Muscle of arm (tissue), 12 donors: ENCODE data around the gene ARHGAP33. TPM values are rescaled to one million over a fixed set of nuclear protein-coding genes. Genes with fewer than 3 reads are reported as not detected.
"Not testable (repeated sequence)": the region's sequence is repeated elsewhere in the genome, so short reads cannot be mapped to it uniquely, and the experiment has no call there.

Source experiments
- DNase-seq: peaks from one replicate; pipeline ENCODE4 v3.0.0-alpha.2; 2013
- polyA plus RNA-seq, 12 donors: library from polyadenylated mRNA; unstranded; fragments of 120-200 nt; gene quantifications; one replicate each; pipeline ENCODE4 v1.2.1, GENCODE V29; 2013; ENCODE audit not compliant: insufficient read length in 12 of 12

The ARHGAP33 gene
- polyA plus RNA-seq, 12 donors, result 10.5 to 29.8 (median 15.8) TPM; not detected in 1

- no peak for DNase-seq
Measured at GRCh38 chr19:35790981-35791813, 15.8 kb downstream of the ARHGAP33 start.

DNA sequence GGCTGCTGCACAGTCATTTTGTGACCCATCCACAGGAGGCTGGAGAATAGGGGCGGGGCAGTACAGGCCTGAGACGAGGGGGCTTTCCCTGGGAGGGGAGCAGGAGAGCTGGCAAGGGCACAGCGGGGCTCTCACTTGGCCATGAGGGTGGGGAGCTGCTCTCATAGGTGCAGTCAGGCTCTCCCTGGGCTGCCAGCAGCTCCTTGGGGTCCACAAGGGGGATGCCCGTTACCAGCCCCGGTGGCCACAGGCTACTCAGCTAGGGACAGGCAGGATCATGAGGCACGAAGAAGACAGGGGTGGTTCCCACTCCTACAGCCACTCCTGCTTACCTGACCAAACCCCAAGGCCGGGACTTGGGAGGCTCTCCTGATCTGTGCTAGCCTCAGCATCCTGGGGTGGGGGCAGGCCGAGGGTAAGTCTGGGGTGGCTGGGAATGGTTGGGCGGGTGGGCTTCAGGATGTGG lies 16.5 kb downstream of the ARHGAP33 start:
- no peak for DNase-seq

GRCh38 chr19:35792312-35792711 lies 16.9 kb downstream of the ARHGAP33 start:
- no peak for DNase-seq

DNA sequence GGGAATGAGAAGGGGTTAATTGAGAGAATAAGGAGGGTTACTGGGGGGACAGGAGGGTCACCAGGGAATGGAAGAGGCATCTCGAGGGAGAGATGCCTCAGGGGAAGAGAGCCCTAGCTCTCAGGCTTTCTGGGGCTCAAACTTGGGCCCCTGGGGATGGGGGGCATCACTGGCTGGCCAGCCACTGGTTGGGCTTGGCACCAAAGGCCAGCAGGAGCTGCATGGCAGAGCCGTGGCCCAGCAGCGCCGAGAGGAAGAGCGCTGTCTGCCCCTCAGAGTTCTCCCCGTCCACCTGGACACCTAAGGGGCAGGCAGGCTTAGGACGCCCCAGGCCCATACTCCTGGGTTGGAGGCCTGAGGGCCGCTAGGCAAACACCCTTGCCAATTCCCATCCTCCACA lies 17.5 kb downstream of the ARHGAP33 start:
- DNase-seq, result no peak

GRCh38 chr19:35793381-35794165 lies 18.2 kb downstream of the ARHGAP33 start:
- no peak for DNase-seq

DNA sequence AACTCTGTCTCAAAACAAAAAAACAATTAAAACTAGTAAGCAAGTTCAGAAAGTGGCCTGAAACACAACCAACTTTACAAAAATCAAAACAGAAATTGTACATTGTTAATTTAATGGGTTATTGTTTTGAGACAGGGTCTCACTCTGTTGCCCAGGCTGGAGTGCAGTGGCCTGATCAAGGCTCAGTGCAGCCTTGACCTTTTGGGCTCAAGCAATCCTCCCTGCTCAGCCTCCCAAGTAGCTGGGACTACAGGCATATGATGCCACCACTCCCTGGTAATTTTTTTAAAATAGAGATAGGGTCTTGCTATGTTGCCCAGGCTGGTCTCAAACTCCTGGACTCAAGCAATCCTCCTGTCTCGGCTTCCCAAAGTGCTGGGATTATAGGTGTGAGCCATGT lies 20.2 kb downstream of the ARHGAP33 start:
- DNase-seq, result not testable (repeated sequence)

DNA sequence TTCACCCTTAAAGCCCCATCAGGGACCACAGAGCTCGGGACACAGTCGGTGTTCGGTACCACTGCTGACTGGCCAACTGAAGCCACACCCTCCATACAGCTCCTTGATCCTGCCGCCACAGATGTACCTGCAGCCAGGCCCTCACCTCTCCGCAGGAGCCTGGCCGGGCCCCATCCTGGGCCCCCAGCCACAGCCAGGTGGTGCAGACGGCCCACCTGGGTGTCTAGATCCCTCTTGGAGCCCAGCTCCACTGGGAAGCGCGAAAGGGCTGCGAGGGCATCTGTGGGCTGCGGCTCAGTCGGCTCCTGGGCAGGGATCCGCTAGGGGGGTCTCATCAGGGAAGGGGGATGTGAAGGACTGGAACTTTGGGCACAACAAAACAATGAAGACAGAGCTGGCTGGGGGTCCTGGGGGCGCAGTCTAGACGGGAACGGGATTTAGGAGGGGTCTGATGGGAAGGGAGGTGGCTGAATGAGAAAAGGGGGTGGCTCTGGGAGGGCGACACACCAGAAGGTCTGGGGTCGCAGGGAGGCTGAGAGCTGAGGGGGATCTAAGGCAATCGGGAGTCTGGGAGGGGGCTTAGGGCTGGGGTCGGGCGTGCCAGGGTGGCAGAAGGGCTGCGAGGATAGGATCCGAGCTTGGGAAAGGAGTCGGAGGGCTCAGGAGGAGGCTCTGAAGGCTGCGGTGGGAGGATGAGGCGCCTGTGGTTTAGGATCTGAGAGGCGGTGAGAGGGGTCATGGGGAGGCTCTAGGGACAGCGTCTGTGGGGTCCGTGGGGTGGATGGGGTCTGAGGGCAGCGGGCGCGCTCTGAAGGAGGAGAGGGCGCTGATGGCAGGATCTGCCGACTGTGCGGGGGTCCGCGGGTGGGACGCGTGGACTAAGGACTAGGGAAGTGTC lies 21.5 kb downstream of the ARHGAP33 start:
- no peak for DNase-seq

DNA sequence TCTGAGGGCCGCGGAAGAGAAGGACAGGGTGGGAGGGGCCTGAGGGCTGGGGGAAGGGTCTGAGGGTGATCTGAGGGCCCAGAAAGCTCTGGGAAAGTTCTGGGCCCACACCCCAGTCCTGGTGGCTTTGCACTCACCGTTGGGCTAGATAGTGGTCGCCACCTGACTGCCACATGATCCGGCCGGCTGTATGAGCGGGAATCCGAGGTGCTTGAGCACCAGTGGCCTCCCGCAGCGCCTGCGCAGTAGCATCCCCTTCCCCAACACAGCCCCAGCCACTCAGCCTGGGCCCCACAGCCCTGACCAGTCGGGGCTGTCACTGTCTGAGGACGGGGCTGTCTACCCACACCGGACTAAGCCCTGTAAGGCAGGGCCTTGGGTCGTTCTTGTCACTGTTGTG lies 22.3 kb downstream of the ARHGAP33 start:
- no peak for DNase-seq

- no peak for DNase-seq
Measured at GRCh38 chr19:35801828-35802227, 26.5 kb downstream of the ARHGAP33 start.

DNA sequence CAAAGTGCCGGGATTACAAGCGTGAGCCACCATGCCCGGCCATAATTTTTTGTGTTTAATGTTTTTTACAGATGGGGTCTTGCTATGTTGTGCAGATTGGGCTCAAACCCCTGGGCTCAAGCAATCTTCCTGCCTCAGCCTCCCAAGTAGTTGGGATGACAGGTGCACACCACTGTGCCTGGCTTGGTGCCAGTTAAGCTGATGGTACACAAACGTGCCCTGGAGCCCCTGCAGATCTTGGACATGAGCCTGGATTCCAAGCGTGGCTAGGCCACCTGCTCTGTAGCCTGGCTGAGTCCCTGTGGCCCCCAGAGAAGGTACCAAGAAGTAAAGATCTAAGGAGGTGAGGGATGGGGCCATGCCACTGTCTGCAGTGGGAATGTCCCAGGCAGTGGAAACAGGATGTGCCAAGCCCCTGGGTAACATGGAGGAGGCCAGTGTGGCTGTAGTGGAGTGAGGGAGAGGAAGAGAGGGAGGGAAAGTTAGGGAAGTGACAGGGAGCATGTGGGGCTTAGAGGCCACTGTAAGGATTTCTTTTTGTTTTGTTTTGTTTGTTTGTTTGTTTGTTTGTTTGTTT lies 30.2 kb downstream of the ARHGAP33 start:
- DNase-seq, result peak; percentile 13

GRCh38 chr19:35806597-35806996 lies 31.2 kb downstream of the ARHGAP33 start:
- DNase-seq, result no peak

- no peak for DNase-seq
Measured at GRCh38 chr19:35807633-35808032, 32.3 kb downstream of the ARHGAP33 start.

- DNase-seq, result no peak
Measured at GRCh38 chr19:35811317-35812219, 36.2 kb downstream of the ARHGAP33 start.

- no peak for DNase-seq
Measured at GRCh38 chr19:35812220-35813042, 37.1 kb downstream of the ARHGAP33 start, which contains the start of gene PRODH2. TSS of gene PRODH2 (minus strand) at chr19:35812845. CDS start at chr19:35812805, 40 bp downstream.

GRCh38 chr19:35813043-35813890 lies 37.9 kb downstream of the ARHGAP33 start:
- no peak for DNase-seq

- no peak for DNase-seq
Measured at GRCh38 chr19:35816262-35816661, 40.9 kb downstream of the ARHGAP33 start.

- DNase-seq, result no peak
Measured at GRCh38 chr19:35816846-35817245, 41.5 kb downstream of the ARHGAP33 start.

GRCh38 chr19:35818445-35818844 lies 43.1 kb downstream of the ARHGAP33 start:
- no peak for DNase-seq
